T-helper 22 cell (primary cell): Measurements from ENCODE around the gene NDUFS7.

Experiments used
- DNase-seq: peaks from one replicate; pipeline ENCODE4 v3.0.0-alpha.2; 2020; ENCODE audit warnings: low read depth

The NDUFS7 gene

GRCh38 chr19:1401138-1401888, 17.6 kb downstream of the NDUFS7 start, which contains the start of gene GAMT:
TSS of gene GAMT (minus strand) at chr19:1401542. CDS start at chr19:1401476, 66 bp downstream.
- DNase-seq = peak; percentile 19

GRCh38 chr19:1401889-1402217, 18.1 kb downstream of the NDUFS7 start:
- no peak for DNase-seq

GRCh38 chr19:1402411-1403070, 18.8 kb downstream of the NDUFS7 start:
- DNase-seq = no peak

- DNase-seq = peak; percentile 97
Measured at GRCh38 chr19:1406774-1407527, 23.2 kb downstream of the NDUFS7 start.

GRCh38 chr19:1407528-1408299, 24.0 kb downstream of the NDUFS7 start, which contains the start of gene DAZAP1:
TSS of gene DAZAP1 (plus strand) at chr19:1407586. CDS start at chr19:1407774, 188 bp downstream.
- peak; percentile 32 for DNase-seq

- DNase-seq = peak; percentile 37
Measured at GRCh38 chr19:1408300-1409203, 24.8 kb downstream of the NDUFS7 start.

GRCh38 chr19:1409204-1410005, 25.7 kb downstream of the NDUFS7 start:
- DNase-seq = no peak

DNA sequence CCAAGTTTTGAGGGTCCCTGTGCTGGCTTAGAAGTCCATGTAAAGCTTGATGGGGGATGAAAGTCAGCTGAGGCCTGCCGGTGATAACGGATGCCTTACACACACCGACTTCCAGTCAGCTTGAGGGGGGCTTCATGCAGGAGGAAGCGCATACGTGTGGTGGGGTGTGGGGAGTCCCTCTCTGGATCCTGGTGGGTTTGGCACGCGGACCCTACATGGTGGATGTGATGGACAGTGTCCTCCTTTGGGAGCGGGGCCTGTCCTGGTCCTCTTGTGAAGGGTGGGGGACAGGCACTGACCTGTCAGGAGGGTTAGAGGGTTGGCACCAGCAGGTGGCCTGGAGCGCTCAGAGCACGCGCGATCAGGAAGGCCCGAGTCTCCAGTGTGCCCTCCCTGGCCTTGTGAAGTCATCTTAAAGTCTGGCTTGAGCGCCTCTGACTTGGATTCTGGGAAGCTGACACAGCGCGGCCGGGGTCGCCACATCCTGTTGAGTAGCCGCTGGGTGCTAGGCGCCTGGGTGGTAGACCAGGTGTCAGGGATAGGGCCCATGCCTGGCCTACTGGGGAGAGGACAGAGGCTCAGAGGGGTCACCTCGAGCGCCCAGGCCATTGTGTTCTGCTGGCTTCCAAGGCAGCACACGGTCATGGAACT, 26.6 kb downstream of the NDUFS7 start:
- no peak for DNase-seq

DNA sequence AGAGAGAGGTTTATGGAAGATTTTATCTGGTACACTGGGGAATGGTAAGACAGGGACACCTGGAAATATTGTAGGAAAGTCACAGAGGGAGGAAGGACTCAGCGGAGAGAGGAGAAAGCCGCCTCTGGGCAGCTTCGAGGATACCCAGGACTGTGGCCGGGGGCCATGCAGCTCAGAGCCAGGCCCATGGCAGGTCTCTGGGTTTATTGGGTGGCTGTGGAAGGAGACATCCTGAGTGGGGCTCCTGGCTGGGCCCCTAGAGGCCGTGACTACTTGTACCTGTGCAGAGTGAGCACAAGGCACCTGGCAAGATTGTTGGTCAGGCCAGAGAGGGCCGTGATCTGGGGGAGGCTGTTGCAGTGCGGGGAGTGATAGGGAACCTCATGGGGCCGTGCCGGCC, 27.1 kb downstream of the NDUFS7 start:
- DNase-seq = no peak

- no peak for DNase-seq
Measured at GRCh38 chr19:1411255-1412191, 27.8 kb downstream of the NDUFS7 start.

GRCh38 chr19:1412323-1412923, 28.7 kb downstream of the NDUFS7 start:
- no peak for DNase-seq

DNA sequence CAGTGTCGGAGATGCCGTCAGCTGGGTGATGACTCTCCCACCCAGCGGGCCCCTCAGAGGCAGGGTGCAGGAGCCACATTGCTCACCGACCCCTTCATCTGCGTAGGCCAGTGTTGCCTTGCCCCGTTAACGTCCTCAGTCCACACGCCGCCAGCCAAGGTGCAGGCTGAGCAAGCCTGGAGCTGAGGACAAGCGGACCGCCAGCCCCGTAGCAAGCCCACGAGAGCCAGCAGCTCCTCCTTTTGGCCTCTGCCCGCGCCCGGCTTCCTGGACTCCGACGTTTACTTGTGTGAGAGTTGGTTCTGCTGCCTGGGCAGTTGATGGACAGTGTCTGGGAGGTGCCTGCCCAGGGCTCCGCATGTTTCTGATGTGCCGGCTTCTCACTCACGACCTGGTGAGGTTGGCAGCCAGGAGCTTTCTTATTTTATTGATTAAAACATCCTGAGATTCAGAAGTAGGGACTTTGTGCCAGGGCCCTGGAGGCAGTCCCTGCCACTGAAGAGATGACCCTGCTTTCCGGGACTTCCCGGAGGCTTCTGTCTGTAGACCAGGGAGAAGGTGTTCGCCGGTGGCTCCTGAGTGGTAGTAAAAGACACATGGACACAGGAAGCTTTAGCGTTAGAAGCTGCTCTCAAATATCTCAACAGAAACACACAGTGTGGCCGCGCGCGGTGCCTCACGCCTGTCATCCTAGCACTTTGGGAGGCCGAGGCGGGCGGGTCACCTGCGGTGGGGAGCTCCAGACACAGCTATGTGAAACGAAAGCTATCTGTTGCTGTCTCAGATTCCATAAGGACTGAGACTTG, 29.5 kb downstream of the NDUFS7 start:
- DNase-seq = no peak

DNA sequence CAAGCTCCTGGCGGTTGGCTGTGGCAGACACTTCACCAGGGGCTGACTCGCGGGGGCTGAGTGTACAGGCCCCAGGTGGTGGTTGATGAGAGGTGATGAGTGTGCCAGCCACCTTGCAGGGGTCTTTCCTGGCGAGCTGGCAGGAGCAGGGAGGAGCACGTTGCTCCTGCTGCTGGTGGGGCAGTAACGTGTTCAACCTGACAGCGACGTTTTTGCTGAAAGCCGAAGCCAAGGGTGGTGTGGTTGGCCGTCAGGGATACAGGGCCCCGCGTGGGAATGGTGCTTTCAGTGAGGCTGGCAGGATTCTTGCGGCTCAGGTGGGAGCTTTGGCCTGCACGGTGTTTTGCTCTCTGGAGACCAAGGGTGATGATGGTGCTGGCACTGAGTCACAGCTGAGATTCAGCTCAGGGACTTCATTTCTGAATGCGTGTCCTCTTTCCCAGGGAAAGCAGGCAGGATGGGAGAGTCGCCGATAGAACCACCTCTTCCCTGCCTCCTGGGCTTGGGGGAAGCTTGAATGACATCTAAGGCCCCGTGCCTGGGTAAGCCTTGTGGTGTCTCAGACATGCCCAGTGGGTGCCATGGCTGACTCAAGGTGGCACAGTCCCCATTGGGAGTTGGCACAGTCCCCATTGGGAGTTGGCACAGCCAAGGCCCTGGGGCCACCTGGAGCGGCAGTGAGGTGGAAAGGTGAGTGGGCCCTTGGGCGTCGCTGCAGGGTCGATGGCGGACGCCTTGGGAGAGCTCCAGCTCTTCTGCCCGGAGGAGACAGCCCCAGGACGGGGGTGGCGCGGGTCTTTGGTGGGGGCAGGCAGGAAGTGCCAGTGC, 32.5 kb downstream of the NDUFS7 start:
- no peak for DNase-seq

GRCh38 chr19:1417145-1417544, 33.4 kb downstream of the NDUFS7 start:
- DNase-seq = no peak

- DNase-seq = no peak
Measured at GRCh38 chr19:1417681-1418495, 34.2 kb downstream of the NDUFS7 start.

DNA sequence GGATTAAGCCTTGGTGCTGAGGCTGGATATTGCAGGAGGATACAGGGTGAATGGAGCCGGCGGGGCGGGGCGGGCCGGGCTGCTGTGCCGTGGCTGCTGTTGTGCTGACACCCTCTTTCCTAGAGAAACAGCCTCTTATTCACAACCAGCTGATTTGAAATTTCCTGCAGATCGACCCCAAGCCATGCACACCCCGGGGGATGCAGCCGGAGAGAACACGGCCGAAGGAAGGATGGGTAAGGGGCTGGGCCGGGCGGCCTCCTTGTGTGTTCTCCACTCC, 34.7 kb downstream of the NDUFS7 start:
- DNase-seq = no peak
